H1 (cell line): ENCODE results near the gene TENT4B. TPM values are rescaled to one million over a fixed set of nuclear protein-coding genes. Genes with fewer than 3 reads are reported as not detected.

Experiments used
- CTCF ChIA-PET: fragments of 300-600 bp; sonication (Branson Sonifier 250); formaldehyde crosslinking; loops from one replicate; lab custom pipeline; 2021; ENCODE audit not compliant: partially characterized antibody; lab: Charles Lee
- POLR2A ChIA-PET: fragments of 300-600 bp; sonication (Branson Sonifier 250); formaldehyde crosslinking; loops from one replicate; lab custom pipeline; 2021; ENCODE audit warnings: inconsistent platforms; ENCODE audit not compliant: partially characterized antibody; lab: Charles Lee
- DNase-seq, 2 experiments: peaks; one replicate each; pipeline versions ENCODE4 v3.0.0 to v3.0.0-alpha.2; 2010 to 2022; ENCODE audit warnings: low spot score in 2 of 2, low read depth in 1 of 2, mixed read lengths in 1 of 2
- FAIRE-seq: peaks from 2 replicates; lab custom pipeline; 2011; peaks lifted over from hg19 to GRCh38; lab: Jason Lieb, UNC
- H2AFZ ChIP-seq: 2 replicates; pipeline ENCODE4 v1.8.1; 2012; ENCODE audit warnings: low read length, inconsistent platforms
- H2AK5ac ChIP-seq: 2 replicates; pipeline ENCODE4 v1.6.1; 2013; ENCODE audit warnings: low read depth, low read length
- H2BK120ac ChIP-seq: replicated peaks from 2 replicates; pipeline ENCODE3; 2013; ENCODE audit warnings: low read depth, low read length, inconsistent platforms
- H2BK12ac ChIP-seq: 2 replicates; pipeline ENCODE4 v1.6.1; 2013; ENCODE audit warnings: low read depth, low read length
- H2BK15ac ChIP-seq: 2 replicates; pipeline ENCODE4 v1.6.1; 2013; ENCODE audit warnings: low read length
- H2BK20ac ChIP-seq: 2 replicates; pipeline ENCODE4 v1.6.1; 2013; ENCODE audit warnings: low read length
- H2BK5ac ChIP-seq: 2 replicates; pipeline ENCODE4 v1.6.1; 2013; ENCODE audit warnings: low read depth, low read length
- H3K14ac ChIP-seq: 2 replicates; pipeline ENCODE4 v1.6.1; 2013; ENCODE audit warnings: inconsistent platforms; ENCODE audit not compliant: insufficient read length
- H3K18ac ChIP-seq: 2 replicates; pipeline ENCODE4 v1.6.1; 2013; ENCODE audit warnings: low read length; ENCODE audit errors: extremely low read depth
- H3K23ac ChIP-seq: 2 replicates; pipeline ENCODE4 v1.6.1; 2013; ENCODE audit warnings: inconsistent platforms; ENCODE audit not compliant: insufficient read length
- H3K23me2 ChIP-seq: 2 replicates; pipeline ENCODE4 v1.6.1; 2013; ENCODE audit warnings: low read depth, low read length
- H3K27ac ChIP-seq: 2 replicates; pipeline ENCODE4 v1.6.1; 2011; ENCODE audit warnings: low read depth, low read length, inconsistent platforms
- H3K27me3 ChIP-seq, 4 experiments: replicated peaks in 1 of 4; 1 replicate in 1 of 4; 2 replicates in 3 of 4; pipeline versions ENCODE4 v1.6.1 to v1.8.1; 2011 to 2013; ENCODE audit warnings: low read length in 3 of 4, mild to moderate bottlenecking in 3 of 4, inconsistent platforms in 2 of 4, mixed read lengths in 2 of 4, moderate library complexity in 1 of 4; ENCODE audit not compliant: control insufficient read depth in 3 of 4, insufficient read depth in 3 of 4; ENCODE audit errors: extremely low read depth in 1 of 4
- H3K36me3 ChIP-seq, 4 experiments: 2 replicates each; pipeline versions ENCODE4 v1.6.1 to v1.8.1; 2011 to 2013; ENCODE audit warnings: mild to moderate bottlenecking in 4 of 4, low read length in 3 of 4, moderate library complexity in 2 of 4, control low read depth in 1 of 4, inconsistent platforms in 1 of 4; ENCODE audit not compliant: insufficient read depth in 4 of 4, control insufficient read depth in 2 of 4
- H3K4ac ChIP-seq: replicated peaks from 2 replicates; pipeline ENCODE3; 2013; ENCODE audit warnings: low read length, low read depth, mixed read lengths, inconsistent platforms; ENCODE audit not compliant: insufficient read length
- H3K4me1 ChIP-seq, 4 experiments: replicated peaks in 1 of 4; 1 replicate in 1 of 4; 2 replicates in 3 of 4; pipeline versions ENCODE4 v1.6.1 to v1.8.1; 2011 to 2013; ENCODE audit warnings: low read length in 3 of 4, inconsistent platforms in 2 of 4, mixed read lengths in 1 of 4; ENCODE audit not compliant: insufficient read depth in 4 of 4, control insufficient read depth in 3 of 4
- H3K4me2 ChIP-seq, 2 experiments: 2 replicates each; pipeline versions ENCODE4 v1.6.1 to v1.8.1; 2011 to 2013; ENCODE audit warnings: low read depth in 2 of 2, low read length in 2 of 2, control low read depth in 1 of 2, inconsistent platforms in 1 of 2, mild to moderate bottlenecking in 1 of 2; ENCODE audit not compliant: insufficient read depth in 1 of 2
- H3K4me3 ChIP-seq, 4 experiments: fragments of 200-600, 300-600 bp in 1 of 4; sonication (generic), shearing (Covaris generic), sonication (Bioruptor Twin) in 1 of 4; 2 replicates each; pipeline versions ENCODE4 v1.5.1 to v1.8.1; 2011 to 2016; ENCODE audit warnings: low read length in 4 of 4, low read depth in 3 of 4, control low read depth in 2 of 4, inconsistent platforms in 2 of 4, mild to moderate bottlenecking in 2 of 4, mixed read lengths in 1 of 4, moderate library complexity in 1 of 4; ENCODE audit not compliant: insufficient read depth in 2 of 4; ENCODE audit errors: extremely low read depth in 1 of 4
- H3K56ac ChIP-seq: replicated peaks from 2 replicates; pipeline ENCODE3; 2013; ENCODE audit warnings: low read depth, mild to moderate bottlenecking, mixed read lengths, low read length, inconsistent platforms; ENCODE audit not compliant: insufficient read length
- H3K79me1 ChIP-seq: 2 replicates; pipeline ENCODE4 v1.6.1; 2013; ENCODE audit warnings: low read depth, low read length, control low read depth
- H3K79me2 ChIP-seq, 2 experiments: 2 replicates each; pipeline versions ENCODE4 v1.6.1 to v1.8.1; 2012 to 2013; ENCODE audit warnings: low read length in 2 of 2, mild to moderate bottlenecking in 2 of 2, inconsistent platforms in 1 of 2; ENCODE audit not compliant: insufficient read depth in 2 of 2, control insufficient read depth in 1 of 2
- H3K9ac ChIP-seq, 4 experiments: replicated peaks in 1 of 4; 1 replicate in 1 of 4; 2 replicates in 3 of 4; pipeline versions ENCODE4 v1.6.1 to v1.8.1; 2011 to 2013; ENCODE audit warnings: low read depth in 3 of 4, low read length in 3 of 4, control low read depth in 2 of 4, mild to moderate bottlenecking in 2 of 4, moderate library complexity in 2 of 4, inconsistent platforms in 1 of 4; ENCODE audit errors: extremely low read depth in 1 of 4
- H3K9me3 ChIP-seq, 2 experiments: 2 replicates each; pipeline versions ENCODE4 v1.6.1 to v1.8.1; 2012 to 2013; ENCODE audit warnings: mild to moderate bottlenecking in 2 of 2, moderate library complexity in 2 of 2, control low read depth in 1 of 2, inconsistent platforms in 1 of 2, low read depth in 1 of 2, low read length in 1 of 2, mixed read lengths in 1 of 2; ENCODE audit not compliant: insufficient read depth in 2 of 2
- H4K20me1 ChIP-seq, 2 experiments: replicated peaks in 1 of 2; 2 replicates each; pipeline versions ENCODE3 to v1.8.1; 2011 to 2013; ENCODE audit warnings: inconsistent platforms in 2 of 2, low read length in 2 of 2, mild to moderate bottlenecking in 1 of 2; ENCODE audit not compliant: insufficient read depth in 2 of 2, control insufficient read depth in 1 of 2
- H4K5ac ChIP-seq: 2 replicates; pipeline ENCODE4 v1.6.1; 2013; ENCODE audit warnings: low read length, low read depth, mixed read lengths, inconsistent platforms; ENCODE audit not compliant: insufficient read length
- H4K8ac ChIP-seq: 2 replicates; pipeline ENCODE4 v1.8.0; 2013; ENCODE audit warnings: mild to moderate bottlenecking, moderate library complexity, low read length, inconsistent platforms; ENCODE audit not compliant: insufficient read depth; ENCODE audit errors: extremely low read depth
- H4K91ac ChIP-seq: replicated peaks from 2 replicates; pipeline ENCODE3; 2013; ENCODE audit warnings: low read length, mixed read lengths, inconsistent platforms; ENCODE audit not compliant: insufficient read length
- CHD1 ChIP-seq: IDR thresholded peaks from 2 replicates; pipeline ENCODE4 v1.6.1; 2012; ENCODE audit warnings: low read depth, low read length, improper control_type of control experiment
- WGBS, 2 experiments: shearing (Covaris generic) in 1 of 2; methylation state at CpG; one replicate each; pipeline versions ENCODE4 v1.1.6 to v1.1.7; 2013 to 2015; ENCODE audit warnings: low lambda C conversion rate in 2 of 2, mixed read lengths in 2 of 2, inconsistent platforms in 1 of 2, low coverage in 1 of 2, missing lambda C conversion rate in 1 of 2; ENCODE audit not compliant: insufficient replicate concordance in 2 of 2, insufficient coverage in 1 of 2, insufficient read length in 1 of 2; ENCODE audit errors: extremely low coverage in 1 of 2, missing lambda C conversion rate in 1 of 2; 5-methylcytosine and 5-hydroxymethylcytosine counted together
- polyA plus RNA-seq, 7 experiments: library from polyadenylated mRNA; depleted of rRNA in 3 of 7; stranded (reverse) in 5 of 7; unstranded in 2 of 7; fragments of >200 nt in 5 of 7; fragments of 200-250 nt in 2 of 7; gene quantifications; 1 replicate in 5 of 7; 2 replicates in 1 of 7; 4 replicates in 1 of 7; pipeline versions ENCODE4 v1.2.1 to v1.2.3, GENCODE V29; 2011 to 2013; ENCODE audit warnings: missing spikeins in 2 of 7, mixed read lengths in 2 of 7
- total RNA-seq: library from RNA; stranded (reverse); fragmentation: NEBNext Ultra II Directional; extraction: Animal tissue kit (Norgen Biotek cat#: 25700); gene quantifications from 2 replicates; pipeline ENCODE4 v1.2.1, GENCODE V29; 2021

The TENT4B gene
- total and polyA plus RNA-seq, 2 of the 8 experiments (the other 6 are each of a cell fraction or from before 2014, with no cell fraction given): 4.2 to 15.7 TPM

DNA sequence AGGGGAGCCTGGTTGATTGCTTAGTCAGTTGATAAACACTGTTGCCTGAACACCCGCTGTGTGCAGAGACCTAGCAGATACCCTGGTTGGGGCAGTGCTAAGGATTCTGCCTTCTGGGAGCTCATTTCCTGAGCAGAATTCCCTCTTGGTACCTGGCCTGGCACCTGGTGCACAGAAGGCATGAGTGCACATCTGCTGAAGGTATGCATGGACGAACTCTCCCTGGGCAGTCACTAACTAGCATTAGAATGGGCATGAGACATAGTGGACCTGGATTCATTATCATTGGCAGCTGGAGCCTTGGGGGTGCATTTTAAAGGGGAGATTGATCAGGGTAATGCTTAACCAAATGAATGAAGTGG is 126.4 kb downstream of the TENT4B start:
- Histone ChIP-seq H3K79me1 (no peaks in the 10 kb centered on the region), H3K9me3 (no peaks in the 10 kb centered on the region), H2BK5ac (no peak overlapping the region), H3K23ac (no peak overlapping the region), H2AK5ac (no peak overlapping the region), H3K27ac (no peak overlapping the region), H2BK20ac (no peak overlapping the region), H4K5ac (no peak overlapping the region), H2AFZ (no peak overlapping the region), H3K14ac (no peak overlapping the region), H3K79me2 (no peaks in the 10 kb centered on the region), H2BK12ac (no peak overlapping the region), H2BK15ac (no peak overlapping the region)
- WGBS, 2 experiments: 48% methylated on average over 2 of the region's 2 CpGs; no CpG with 5 or more reads in 1 of the 2 experiments
- CTCF ChIA-PET: interaction anchor here (0.6 to 1.5 kb wide), 8 partner anchors 10 to 90 kb away, joined by 3 to 6 read pairs (median 4); no protein-coding TSS in a partner anchor
- TF ChIP-seq CHD1: no peak
- TF ChIP-seq, all 59 proteins: peak for 0
- no peaks in the 10 kb centered on the region for H3K27me3 ChIP-seq
- no peak overlapping the region for H2BK120ac ChIP-seq
- H3K18ac ChIP-seq: no peak overlapping the region
- POLR2A ChIA-PET: interaction anchor here (1.0 to 1.8 kb wide), 4 partner anchors 9 to 28 kb away, joined by 3 to 6 read pairs (median 4); partner anchors contain the start of gene ADCY7
- no peak overlapping the region for H3K56ac ChIP-seq
- no peak overlapping the region for H3K4me3 ChIP-seq
- no peak overlapping the region for H4K91ac ChIP-seq
- H4K20me1 ChIP-seq: peaks cover 0 to 3% of the 10 kb centered on the region in 2 experiments
- H3K4me2 ChIP-seq: no peak overlapping the region; a peak in 2 of 4 replicates
- FAIRE-seq (no peak), DNase-seq (no peak)
- H4K8ac ChIP-seq: no peak overlapping the region; the same call in 1 of the 2 replicates
- H3K9ac ChIP-seq: no peak overlapping the region
- no peaks in the 10 kb centered on the region for H3K23me2 ChIP-seq
- H3K4me1 ChIP-seq: peaks cover 0 to 7% (median 0%) of the 10 kb centered on the region in 4 experiments; a peak in 1 of 7 replicates
- H3K4ac ChIP-seq: no peak overlapping the region
- no peaks in the 10 kb centered on the region for H3K36me3 ChIP-seq
